Bronchial epithelial cell (primary cell): ENCODE measurements around the gene KIAA1217. TPM values are rescaled to one million over a fixed set of nuclear protein-coding genes. Genes with fewer than 3 reads are reported as not detected.

Experiments
- DNase-seq: peaks from one replicate; pipeline ENCODE4 v3.0.0-alpha.2; 2010; ENCODE audit warnings: low read depth
- FAIRE-seq: peaks from 2 replicates; lab custom pipeline; 2011; peaks lifted over from hg19 to GRCh38; lab: Jason Lieb, UNC
- H3K27me3 ChIP-seq: 2 replicates; pipeline ENCODE4 v1.5.1; 2011; ENCODE audit warnings: low read length; ENCODE audit not compliant: control insufficient read depth, insufficient read depth
- H3K36me3 ChIP-seq: 2 replicates; pipeline ENCODE4 v1.5.1; 2011; ENCODE audit warnings: low read length; ENCODE audit not compliant: control insufficient read depth, insufficient read depth
- H3K4me3 ChIP-seq: 2 replicates; pipeline ENCODE4 v1.5.1; 2011; ENCODE audit warnings: mild to moderate bottlenecking, low read depth, low read length, control low read depth
- CTCF ChIP-seq: IDR thresholded peaks from 2 replicates; pipeline ENCODE4 v1.5.1; 2011; ENCODE audit warnings: mild to moderate bottlenecking, moderate library complexity, low read length, control low read depth, inconsistent platforms; ENCODE audit not compliant: insufficient read depth, severe bottlenecking
- total RNA-seq: library from RNA; depleted of rRNA; stranded (reverse); fragments of >200 nt; gene quantifications from 2 replicates; pipeline ENCODE4 v1.2.1, GENCODE V29; 2014

Gene KIAA1217
- total RNA-seq, 1 donor from 2014 or later = 3.4 TPM

DNA sequence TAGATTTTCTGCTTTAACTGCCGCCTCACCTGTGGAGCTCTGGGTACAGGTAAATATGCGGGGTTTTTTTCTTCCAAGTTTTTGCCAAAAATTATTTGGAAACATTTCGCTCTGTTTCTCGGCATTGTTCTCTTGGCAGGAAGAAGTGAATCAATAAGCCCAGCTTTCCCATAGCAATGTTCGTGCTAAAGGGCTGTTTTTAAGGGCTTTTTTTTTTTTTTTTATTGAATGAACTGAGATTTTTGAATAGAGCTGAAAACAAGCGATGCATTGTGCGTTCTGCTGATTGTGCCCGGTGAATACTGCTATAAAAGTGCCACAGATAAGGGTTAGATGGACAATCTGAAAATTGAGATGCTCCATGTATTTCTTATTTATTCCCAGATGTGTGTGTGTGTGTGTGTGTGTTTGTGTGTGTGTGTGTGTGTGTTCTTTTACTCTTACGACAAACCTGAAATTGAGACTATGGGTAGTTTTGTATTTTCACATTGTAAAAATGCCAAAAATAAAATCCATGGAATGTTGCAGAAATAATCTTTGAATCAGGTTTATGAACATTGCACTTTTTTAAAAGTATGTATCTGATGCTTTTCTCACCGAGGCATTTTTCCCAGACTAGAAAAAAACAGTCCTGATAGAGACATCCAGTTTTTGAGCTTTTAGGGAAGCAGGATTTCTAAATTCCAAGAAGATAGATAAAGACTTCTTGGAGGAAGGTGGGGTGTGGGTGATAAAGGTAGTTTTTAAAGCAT is 30.5 kb downstream of the KIAA1217 start:
- no peak for DNase-seq
- H3K4me3 ChIP-seq = peak overlapping the region; percentile 42
- H3K36me3 ChIP-seq = no peaks in the 10 kb centered on the region
- no peak for FAIRE-seq
- no peak for TF ChIP-seq CTCF
- H3K27me3 ChIP-seq = no peaks in the 10 kb centered on the region

- FAIRE-seq = no peak
- H3K4me3 ChIP-seq = peak overlapping the region; percentile 42
- no peak for TF ChIP-seq CTCF
- H3K36me3 ChIP-seq = peaks cover 1% of the 10 kb centered on the region
- no peaks in the 10 kb centered on the region for H3K27me3 ChIP-seq
- peak; percentile 52 for DNase-seq
Observed at GRCh38 chr10:24240041-24240751, 31.3 kb downstream of the KIAA1217 start.

- TF ChIP-seq CTCF = no peak
- Histone ChIP-seq H3K4me3 (no peak overlapping the region), H3K27me3 (no peaks in the 10 kb centered on the region), H3K36me3 (peaks cover 1% of the 10 kb centered on the region)
- FAIRE-seq (no peak), DNase-seq (no peak)
Observed at GRCh38 chr10:24241536-24242040, 32.6 kb downstream of the KIAA1217 start.

GRCh38 chr10:24242562-24242961 is 33.6 kb downstream of the KIAA1217 start:
- Histone ChIP-seq H3K27me3 (no peaks in the 10 kb centered on the region), H3K36me3 (peaks cover 1% of the 10 kb centered on the region), H3K4me3 (no peak overlapping the region)
- DNase-seq = no peak
- TF ChIP-seq CTCF = no peak
- no peak for FAIRE-seq

DNA sequence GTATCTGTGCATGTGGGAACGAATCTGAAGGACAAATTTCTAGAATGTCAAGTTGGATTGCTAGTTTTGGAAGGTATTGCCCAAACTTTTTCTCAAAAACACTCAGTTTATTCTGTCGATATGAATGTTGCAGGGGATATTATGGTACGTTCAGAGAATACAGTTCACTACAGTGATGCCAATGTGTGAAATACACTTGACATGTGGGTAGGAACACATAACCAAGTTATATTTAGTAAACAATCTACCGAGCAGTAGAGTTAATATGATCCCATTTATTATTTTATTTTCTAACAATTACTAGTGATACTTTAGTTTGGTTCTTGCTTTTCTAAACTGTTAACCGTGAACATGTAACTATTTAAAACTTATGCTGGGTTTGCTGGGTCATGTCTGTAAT is 37.4 kb downstream of the KIAA1217 start:
- no peak for TF ChIP-seq CTCF
- no peak for DNase-seq
- Histone ChIP-seq H3K36me3 (peaks cover 1% of the 10 kb centered on the region), H3K27me3 (no peaks in the 10 kb centered on the region), H3K4me3 (no peak overlapping the region)
- FAIRE-seq = no peak
